H1 (cell line): ENCODE measurements around the gene MAML1. TPM values are rescaled to one million over a fixed set of nuclear protein-coding genes. Genes with fewer than 3 reads are reported as not detected.

Source experiments
- CTCF ChIA-PET: fragments of 300-600 bp; sonication (Branson Sonifier 250); formaldehyde crosslinking; loops from one replicate; lab custom pipeline; 2021; ENCODE audit not compliant: partially characterized antibody; lab: Charles Lee
- POLR2A ChIA-PET: fragments of 300-600 bp; sonication (Branson Sonifier 250); formaldehyde crosslinking; loops from one replicate; lab custom pipeline; 2021; ENCODE audit warnings: inconsistent platforms; ENCODE audit not compliant: partially characterized antibody; lab: Charles Lee
- DNase-seq, 2 experiments: peaks; one replicate each; pipeline versions ENCODE4 v3.0.0 to v3.0.0-alpha.2; 2010 to 2022; ENCODE audit warnings: low spot score in 2 of 2, low read depth in 1 of 2, mixed read lengths in 1 of 2
- FAIRE-seq: peaks from 2 replicates; lab custom pipeline; 2011; peaks lifted over from hg19 to GRCh38; lab: Jason Lieb, UNC
- H2AFZ ChIP-seq: 2 replicates; pipeline ENCODE4 v1.8.1; 2012; ENCODE audit warnings: low read length, inconsistent platforms
- H2AK5ac ChIP-seq: 2 replicates; pipeline ENCODE4 v1.6.1; 2013; ENCODE audit warnings: low read depth, low read length
- H2BK120ac ChIP-seq: replicated peaks from 2 replicates; pipeline ENCODE3; 2013; ENCODE audit warnings: low read depth, low read length, inconsistent platforms
- H2BK12ac ChIP-seq: 2 replicates; pipeline ENCODE4 v1.6.1; 2013; ENCODE audit warnings: low read depth, low read length
- H2BK15ac ChIP-seq: 2 replicates; pipeline ENCODE4 v1.6.1; 2013; ENCODE audit warnings: low read length
- H2BK20ac ChIP-seq: 2 replicates; pipeline ENCODE4 v1.6.1; 2013; ENCODE audit warnings: low read length
- H2BK5ac ChIP-seq: 2 replicates; pipeline ENCODE4 v1.6.1; 2013; ENCODE audit warnings: low read depth, low read length
- H3K14ac ChIP-seq: 2 replicates; pipeline ENCODE4 v1.6.1; 2013; ENCODE audit warnings: inconsistent platforms; ENCODE audit not compliant: insufficient read length
- H3K18ac ChIP-seq: 2 replicates; pipeline ENCODE4 v1.6.1; 2013; ENCODE audit warnings: low read length; ENCODE audit errors: extremely low read depth
- H3K23ac ChIP-seq: 2 replicates; pipeline ENCODE4 v1.6.1; 2013; ENCODE audit warnings: inconsistent platforms; ENCODE audit not compliant: insufficient read length
- H3K23me2 ChIP-seq: 2 replicates; pipeline ENCODE4 v1.6.1; 2013; ENCODE audit warnings: low read depth, low read length
- H3K27ac ChIP-seq: 2 replicates; pipeline ENCODE4 v1.6.1; 2011; ENCODE audit warnings: low read depth, low read length, inconsistent platforms
- H3K27me3 ChIP-seq, 4 experiments: replicated peaks in 1 of 4; 1 replicate in 1 of 4; 2 replicates in 3 of 4; pipeline versions ENCODE4 v1.6.1 to v1.8.1; 2011 to 2013; ENCODE audit warnings: low read length in 3 of 4, mild to moderate bottlenecking in 3 of 4, inconsistent platforms in 2 of 4, mixed read lengths in 2 of 4, moderate library complexity in 1 of 4; ENCODE audit not compliant: control insufficient read depth in 3 of 4, insufficient read depth in 3 of 4; ENCODE audit errors: extremely low read depth in 1 of 4
- H3K36me3 ChIP-seq, 4 experiments: 2 replicates each; pipeline versions ENCODE4 v1.6.1 to v1.8.1; 2011 to 2013; ENCODE audit warnings: mild to moderate bottlenecking in 4 of 4, low read length in 3 of 4, moderate library complexity in 2 of 4, control low read depth in 1 of 4, inconsistent platforms in 1 of 4; ENCODE audit not compliant: insufficient read depth in 4 of 4, control insufficient read depth in 2 of 4
- H3K4ac ChIP-seq: replicated peaks from 2 replicates; pipeline ENCODE3; 2013; ENCODE audit warnings: low read length, low read depth, mixed read lengths, inconsistent platforms; ENCODE audit not compliant: insufficient read length
- H3K4me1 ChIP-seq, 4 experiments: replicated peaks in 1 of 4; 1 replicate in 1 of 4; 2 replicates in 3 of 4; pipeline versions ENCODE4 v1.6.1 to v1.8.1; 2011 to 2013; ENCODE audit warnings: low read length in 3 of 4, inconsistent platforms in 2 of 4, mixed read lengths in 1 of 4; ENCODE audit not compliant: insufficient read depth in 4 of 4, control insufficient read depth in 3 of 4
- H3K4me2 ChIP-seq, 2 experiments: 2 replicates each; pipeline versions ENCODE4 v1.6.1 to v1.8.1; 2011 to 2013; ENCODE audit warnings: low read depth in 2 of 2, low read length in 2 of 2, control low read depth in 1 of 2, inconsistent platforms in 1 of 2, mild to moderate bottlenecking in 1 of 2; ENCODE audit not compliant: insufficient read depth in 1 of 2
- H3K4me3 ChIP-seq, 4 experiments: fragments of 200-600, 300-600 bp in 1 of 4; sonication (generic), shearing (Covaris generic), sonication (Bioruptor Twin) in 1 of 4; 2 replicates each; pipeline versions ENCODE4 v1.5.1 to v1.8.1; 2011 to 2016; ENCODE audit warnings: low read length in 4 of 4, low read depth in 3 of 4, control low read depth in 2 of 4, inconsistent platforms in 2 of 4, mild to moderate bottlenecking in 2 of 4, mixed read lengths in 1 of 4, moderate library complexity in 1 of 4; ENCODE audit not compliant: insufficient read depth in 2 of 4; ENCODE audit errors: extremely low read depth in 1 of 4
- H3K56ac ChIP-seq: replicated peaks from 2 replicates; pipeline ENCODE3; 2013; ENCODE audit warnings: low read depth, mild to moderate bottlenecking, mixed read lengths, low read length, inconsistent platforms; ENCODE audit not compliant: insufficient read length
- H3K79me1 ChIP-seq: 2 replicates; pipeline ENCODE4 v1.6.1; 2013; ENCODE audit warnings: low read depth, low read length, control low read depth
- H3K79me2 ChIP-seq, 2 experiments: 2 replicates each; pipeline versions ENCODE4 v1.6.1 to v1.8.1; 2012 to 2013; ENCODE audit warnings: low read length in 2 of 2, mild to moderate bottlenecking in 2 of 2, inconsistent platforms in 1 of 2; ENCODE audit not compliant: insufficient read depth in 2 of 2, control insufficient read depth in 1 of 2
- H3K9ac ChIP-seq, 4 experiments: replicated peaks in 1 of 4; 1 replicate in 1 of 4; 2 replicates in 3 of 4; pipeline versions ENCODE4 v1.6.1 to v1.8.1; 2011 to 2013; ENCODE audit warnings: low read depth in 3 of 4, low read length in 3 of 4, control low read depth in 2 of 4, mild to moderate bottlenecking in 2 of 4, moderate library complexity in 2 of 4, inconsistent platforms in 1 of 4; ENCODE audit errors: extremely low read depth in 1 of 4
- H3K9me3 ChIP-seq, 2 experiments: 2 replicates each; pipeline versions ENCODE4 v1.6.1 to v1.8.1; 2012 to 2013; ENCODE audit warnings: mild to moderate bottlenecking in 2 of 2, moderate library complexity in 2 of 2, control low read depth in 1 of 2, inconsistent platforms in 1 of 2, low read depth in 1 of 2, low read length in 1 of 2, mixed read lengths in 1 of 2; ENCODE audit not compliant: insufficient read depth in 2 of 2
- H4K20me1 ChIP-seq, 2 experiments: replicated peaks in 1 of 2; 2 replicates each; pipeline versions ENCODE3 to v1.8.1; 2011 to 2013; ENCODE audit warnings: inconsistent platforms in 2 of 2, low read length in 2 of 2, mild to moderate bottlenecking in 1 of 2; ENCODE audit not compliant: insufficient read depth in 2 of 2, control insufficient read depth in 1 of 2
- H4K5ac ChIP-seq: 2 replicates; pipeline ENCODE4 v1.6.1; 2013; ENCODE audit warnings: low read length, low read depth, mixed read lengths, inconsistent platforms; ENCODE audit not compliant: insufficient read length
- H4K8ac ChIP-seq: 2 replicates; pipeline ENCODE4 v1.8.0; 2013; ENCODE audit warnings: mild to moderate bottlenecking, moderate library complexity, low read length, inconsistent platforms; ENCODE audit not compliant: insufficient read depth; ENCODE audit errors: extremely low read depth
- H4K91ac ChIP-seq: replicated peaks from 2 replicates; pipeline ENCODE3; 2013; ENCODE audit warnings: low read length, mixed read lengths, inconsistent platforms; ENCODE audit not compliant: insufficient read length
- BRCA1 ChIP-seq: IDR thresholded peaks from 2 replicates; pipeline ENCODE4 v1.6.1; 2012; ENCODE audit warnings: low read depth, low read length, improper control_type of control experiment
- CBX8 ChIP-seq: fragments of 300-800, 300-1000 bp; sonication (generic); IDR thresholded peaks from 2 replicates; pipeline ENCODE4 v1.7.1; 2016; ENCODE audit warnings: low read depth, low read length, borderline replicate concordance
- CHD1 ChIP-seq: IDR thresholded peaks from 2 replicates; pipeline ENCODE4 v1.6.1; 2012; ENCODE audit warnings: low read depth, low read length, improper control_type of control experiment
- CREB1 ChIP-seq: IDR thresholded peaks from 2 replicates; pipeline ENCODE4 v1.6.1; 2012; ENCODE audit warnings: inconsistent platforms
- E2F6 ChIP-seq: IDR thresholded peaks from 2 replicates; pipeline ENCODE4 v1.6.1; 2012; ENCODE audit warnings: inconsistent platforms
- HDAC2 ChIP-seq, 2 experiments: fragments of 300-600 bp in 1 of 2; sonication (generic) in 1 of 2; IDR thresholded peaks; 2 replicates each; pipeline ENCODE4 v1.6.1; 2011 to 2012; ENCODE audit warnings: low read depth in 2 of 2, low read length in 2 of 2, mild to moderate bottlenecking in 2 of 2, moderate library complexity in 2 of 2, borderline replicate concordance in 1 of 2, inconsistent platforms in 1 of 2
- JUND ChIP-seq: IDR thresholded peaks from 2 replicates; pipeline ENCODE4 v1.6.1; 2011; ENCODE audit warnings: mild to moderate bottlenecking, improper control_type of control experiment, low read length
- KDM1A ChIP-seq: fragments of 200-600, 300-600 bp; sonication (generic); IDR thresholded peaks from 2 replicates; pipeline ENCODE4 v1.7.1; 2016; ENCODE audit warnings: mild to moderate bottlenecking, low read length, borderline replicate concordance
- MAFK ChIP-seq: IDR thresholded peaks from 2 replicates; pipeline ENCODE4 v1.6.1; 2012; ENCODE audit warnings: low read depth, mild to moderate bottlenecking, improper control_type of control experiment, low read length
- RAD21 ChIP-seq, 2 experiments: IDR thresholded peaks in 1 of 2; conservative IDR thresholded peaks in 1 of 2; 2 replicates each; pipeline ENCODE4 v1.6.1; 2011; ENCODE audit warnings: low read depth in 2 of 2, low read length in 2 of 2, improper control_type of control experiment in 1 of 2, inconsistent platforms in 1 of 2, mild to moderate bottlenecking in 1 of 2, moderate library complexity in 1 of 2
- SP1 ChIP-seq: IDR thresholded peaks from 2 replicates; pipeline ENCODE4 v1.6.1; 2011; ENCODE audit warnings: low read depth, low read length
- YY1 ChIP-seq: IDR thresholded peaks from 2 replicates; pipeline ENCODE4 v1.6.1; 2011; ENCODE audit warnings: low read depth, mild to moderate bottlenecking, low read length
- ZNF274 ChIP-seq: IDR thresholded peaks from 2 replicates; pipeline ENCODE4 v1.7.0; 2012; ENCODE audit warnings: low read length, borderline replicate concordance; ENCODE audit errors: extremely low read depth
- WGBS, 2 experiments: shearing (Covaris generic) in 1 of 2; methylation state at CpG; one replicate each; pipeline versions ENCODE4 v1.1.6 to v1.1.7; 2013 to 2015; ENCODE audit warnings: low lambda C conversion rate in 2 of 2, mixed read lengths in 2 of 2, inconsistent platforms in 1 of 2, low coverage in 1 of 2, missing lambda C conversion rate in 1 of 2; ENCODE audit not compliant: insufficient replicate concordance in 2 of 2, insufficient coverage in 1 of 2, insufficient read length in 1 of 2; ENCODE audit errors: extremely low coverage in 1 of 2, missing lambda C conversion rate in 1 of 2; 5-methylcytosine and 5-hydroxymethylcytosine counted together
- polyA plus RNA-seq, 7 experiments: library from polyadenylated mRNA; depleted of rRNA in 3 of 7; stranded (reverse) in 5 of 7; unstranded in 2 of 7; fragments of >200 nt in 5 of 7; fragments of 200-250 nt in 2 of 7; gene quantifications; 1 replicate in 5 of 7; 2 replicates in 1 of 7; 4 replicates in 1 of 7; pipeline versions ENCODE4 v1.2.1 to v1.2.3, GENCODE V29; 2011 to 2013; ENCODE audit warnings: missing spikeins in 2 of 7, mixed read lengths in 2 of 7
- total RNA-seq: library from RNA; stranded (reverse); fragmentation: NEBNext Ultra II Directional; extraction: Animal tissue kit (Norgen Biotek cat#: 25700); gene quantifications from 2 replicates; pipeline ENCODE4 v1.2.1, GENCODE V29; 2021

The MAML1 gene
- total and polyA plus RNA-seq, 2 of the 8 experiments (the other 6 are each of a cell fraction or from before 2014, with no cell fraction given), result 17.1 to 41.9 TPM

- no peak overlapping the region for H4K91ac ChIP-seq
- H3K9ac ChIP-seq, result no peak overlapping the region
- H4K8ac ChIP-seq, result no peak overlapping the region
- H3K23me2 ChIP-seq, result no peaks in the 10 kb centered on the region
- H2AFZ ChIP-seq, result no peak overlapping the region
- H2BK120ac ChIP-seq, result no peak overlapping the region
- DNase-seq (no peak), FAIRE-seq (no peak)
- H3K14ac ChIP-seq, result no peak overlapping the region
- POLR2A ChIA-PET, result interaction anchor here (0.6 to 2.5 kb wide), 5 partner anchors 26 to 141 kb away, joined by 3 to 10 read pairs (median 6); partner anchors contain the start of gene HNRNPH1
- peaks cover 21% of the 10 kb centered on the region for H3K79me1 ChIP-seq
- H3K23ac ChIP-seq, result no peak overlapping the region
- peaks cover 2 to 69% of the 10 kb centered on the region in 2 experiments; a peak in 3 of 4 replicates for H3K79me2 ChIP-seq
- 84% methylated on average over 8 of the region's 8 CpGs; no CpG with 5 or more reads in 1 of the 2 experiments for WGBS, 2 experiments
- H3K56ac ChIP-seq, result no peak overlapping the region
- CTCF ChIA-PET, result interaction anchor here (0.6 to 4.9 kb wide), 17 partner anchors 8 to 140 kb away, joined by 3 to 32 read pairs (median 4); partner anchors contain the start of gene LTC4S
- no peak overlapping the region for H2AK5ac ChIP-seq
- H3K18ac ChIP-seq, result peak overlapping the region; percentile 4; the same call in 1 of the 2 replicates
- H2BK5ac ChIP-seq, result peak overlapping the region; percentile 36; the same call in 1 of the 2 replicates
- peaks cover 25 to 36% of the 10 kb centered on the region in 2 experiments for H4K20me1 ChIP-seq
- no peak overlapping the region for H3K4me2 ChIP-seq
- no peak overlapping the region for H2BK20ac ChIP-seq
- peaks cover 3 to 21% (median 5%) of the 10 kb centered on the region in 4 experiments for H3K4me1 ChIP-seq
- peaks cover 15 to 29% (median 17%) of the 10 kb centered on the region in 4 experiments for H3K36me3 ChIP-seq
- no peak overlapping the region for H4K5ac ChIP-seq
- H3K4me3 ChIP-seq, result no peak overlapping the region
- H3K4ac ChIP-seq, result no peak overlapping the region
- H3K27me3 ChIP-seq, result no peaks in the 10 kb centered on the region
- H3K9me3 ChIP-seq, result no peaks in the 10 kb centered on the region
- H3K27ac ChIP-seq, result no peak overlapping the region
- no peak overlapping the region for H2BK15ac ChIP-seq
- no peak overlapping the region for H2BK12ac ChIP-seq
- TF ChIP-seq CBX8, result no peak
- TF ChIP-seq JUND, result no peak
- TF ChIP-seq HDAC2 (IDR thresholded peaks at IDR 0.05; ENCODE audit: borderline replicate concordance in 1 of 2, low read depth in 2 of 2, low read length in 2 of 2), result no peak
- TF ChIP-seq E2F6, result no peak
- no peak for TF ChIP-seq ZNF274
- no peak for TF ChIP-seq YY1
- TF ChIP-seq SP1, result no peak
- no peak for TF ChIP-seq RAD21 (IDR thresholded peaks at IDR 0.05 in 1 of 2, conservative IDR thresholded peaks at IDR 0.05 in 1 of 2; ENCODE audit: low read depth in 2 of 2, low read length in 2 of 2)
- TF ChIP-seq BRCA1, result no peak
- no peak for TF ChIP-seq KDM1A
- no peak for TF ChIP-seq CREB1
- TF ChIP-seq CHD1, result no peak
- TF ChIP-seq MAFK, result no peak
Observed at GRCh38 chr5:179764056-179764455, 31.4 kb downstream of the MAML1 start.
